Vagina (tissue), 2 donors: ENCODE results near the gene ASB15.

Experiments
- POLR2AphosphoS5 ChIP-seq, 2 donors: sonication (generic); formaldehyde crosslinking; IDR thresholded peaks; one replicate each; pipeline ENCODE4 v1.9.0; 2017; ENCODE audit warnings: antibody characterized with exemption in 2 of 2, mild to moderate bottlenecking in 2 of 2, low read depth in 1 of 2; ENCODE audit not compliant: insufficient read depth in 1 of 2
- TF ChIP-seq, protein P1 (sequence below), 3 experiments: fragments of 450-650 bp in 2 of 3; fragments of 200-600 bp in 1 of 3; sonication (generic) in 1 of 3; IDR thresholded peaks; one replicate each; pipeline ENCODE4 v1.5.1; 2017 to 2019; ENCODE audit warnings: antibody characterized with exemption in 3 of 3, mild to moderate bottlenecking in 2 of 3, moderate library complexity in 2 of 3

DNA sequence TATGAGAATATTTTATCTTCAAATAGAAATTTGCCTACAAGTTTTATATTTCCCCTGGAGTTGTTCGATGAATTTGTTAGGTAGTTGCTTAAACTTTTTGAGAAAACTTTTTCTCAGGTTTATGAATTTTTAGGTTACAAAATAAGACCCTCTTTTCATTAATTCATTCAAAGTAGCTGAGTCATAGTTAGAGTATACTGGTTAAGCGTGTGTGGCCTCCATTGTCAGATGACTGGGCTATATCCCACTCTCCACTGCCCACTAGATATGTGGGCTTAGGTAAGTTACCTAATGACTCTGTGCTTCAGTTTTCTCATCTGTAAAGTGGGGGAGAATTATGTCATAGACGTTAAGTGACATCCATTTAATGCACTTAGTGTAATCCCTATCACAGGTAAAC lies 1.0 kb downstream of the ASB15 start:
- TF ChIP-seq, protein P1, sequence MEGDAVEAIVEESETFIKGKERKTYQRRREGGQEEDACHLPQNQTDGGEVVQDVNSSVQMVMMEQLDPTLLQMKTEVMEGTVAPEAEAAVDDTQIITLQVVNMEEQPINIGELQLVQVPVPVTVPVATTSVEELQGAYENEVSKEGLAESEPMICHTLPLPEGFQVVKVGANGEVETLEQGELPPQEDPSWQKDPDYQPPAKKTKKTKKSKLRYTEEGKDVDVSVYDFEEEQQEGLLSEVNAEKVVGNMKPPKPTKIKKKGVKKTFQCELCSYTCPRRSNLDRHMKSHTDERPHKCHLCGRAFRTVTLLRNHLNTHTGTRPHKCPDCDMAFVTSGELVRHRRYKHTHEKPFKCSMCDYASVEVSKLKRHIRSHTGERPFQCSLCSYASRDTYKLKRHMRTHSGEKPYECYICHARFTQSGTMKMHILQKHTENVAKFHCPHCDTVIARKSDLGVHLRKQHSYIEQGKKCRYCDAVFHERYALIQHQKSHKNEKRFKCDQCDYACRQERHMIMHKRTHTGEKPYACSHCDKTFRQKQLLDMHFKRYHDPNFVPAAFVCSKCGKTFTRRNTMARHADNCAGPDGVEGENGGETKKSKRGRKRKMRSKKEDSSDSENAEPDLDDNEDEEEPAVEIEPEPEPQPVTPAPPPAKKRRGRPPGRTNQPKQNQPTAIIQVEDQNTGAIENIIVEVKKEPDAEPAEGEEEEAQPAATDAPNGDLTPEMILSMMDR (IDR thresholded peaks at IDR 0.05), result no peak
- no peak for TF ChIP-seq POLR2AphosphoS5 (IDR thresholded peaks at IDR 0.05; ENCODE audit: insufficient read depth in 1 of 2, low read depth in 1 of 2)
